Caco-2 (cell line): ENCODE results near the gene NUDT16L1. TPM values are rescaled to one million over a fixed set of nuclear protein-coding genes. Genes with fewer than 3 reads are reported as not detected.

Source experiments
- BruUV-seq: library from RNA; stranded (reverse); fragments of 400-500 nt; replicated peaks from 2 replicates; lab custom pipeline; 2021; lab: Mats Ljungman, UMichigan
- CTCF ChIA-PET: fragments of 300-600 bp; sonication (Branson Sonifier 250); formaldehyde crosslinking; loops from one replicate; lab custom pipeline; 2022; ENCODE audit warnings: antibody characterized with exemption; lab: Charles Lee
- POLR2A ChIA-PET: fragments of 300-600 bp; sonication (Branson Sonifier 250); formaldehyde crosslinking; loops from one replicate; lab custom pipeline; 2022; ENCODE audit warnings: antibody characterized with exemption; lab: Charles Lee
- DNase-seq, 2 experiments: peaks; one replicate each; pipeline versions ENCODE4 v3.0.0 to v3.0.0-alpha.2; 2020 to 2022
- H3K27me3 ChIP-seq: replicated peaks from 2 replicates; pipeline ENCODE4 v1.6.0; 2011; ENCODE audit warnings: low read length; ENCODE audit not compliant: control insufficient read depth, insufficient read depth
- H3K36me3 ChIP-seq: 2 replicates; pipeline ENCODE4 v1.5.1; 2011; ENCODE audit warnings: low read length; ENCODE audit not compliant: control insufficient read depth, insufficient read depth
- H3K4me1 ChIP-seq: fragments of 250-450 bp; sonication (Bioruptor Pico); 2 replicates; pipeline ENCODE4 v1.5.1; 2020; ENCODE audit warnings: mild to moderate bottlenecking
- H3K4me3 ChIP-seq: 2 replicates; pipeline ENCODE4 v1.5.1; 2011; ENCODE audit warnings: low read depth, mild to moderate bottlenecking, control low read depth, low read length
- H3K9me3 ChIP-seq: fragments of 250-450 bp; sonication (Bioruptor Pico); 2 replicates; pipeline ENCODE4 v1.5.1; 2020; ENCODE audit warnings: mild to moderate bottlenecking, moderate library complexity
- H3K27ac Mint-ChIP-seq: one replicate; pipeline ENCODE4 v1.8.0; 2022; ENCODE audit warnings: mixed read lengths; ENCODE audit not compliant: unreplicated experiment
- H3K27me3 Mint-ChIP-seq: one replicate; pipeline ENCODE4 v1.8.0; 2022; ENCODE audit warnings: mixed read lengths; ENCODE audit not compliant: insufficient read depth, unreplicated experiment
- H3K36me3 Mint-ChIP-seq: one replicate; pipeline ENCODE4 v1.8.0; 2022; ENCODE audit warnings: mild to moderate bottlenecking, mixed read lengths; ENCODE audit not compliant: insufficient read depth, unreplicated experiment
- H3K4me1 Mint-ChIP-seq: one replicate; pipeline ENCODE4 v1.8.0; 2022; ENCODE audit warnings: low read depth, mixed read lengths; ENCODE audit not compliant: unreplicated experiment
- H3K4me3 Mint-ChIP-seq: one replicate; pipeline ENCODE4 v1.8.0; 2022; ENCODE audit warnings: mild to moderate bottlenecking, moderate library complexity, mixed read lengths; ENCODE audit not compliant: unreplicated experiment
- H3K9me3 Mint-ChIP-seq: one replicate; pipeline ENCODE4 v1.8.0; 2022; ENCODE audit warnings: mixed read lengths; ENCODE audit not compliant: unreplicated experiment
- CTCF ChIP-seq, 2 experiments: fragments of 200-600 bp in 1 of 2; IDR thresholded peaks; 1 replicate in 1 of 2; 2 replicates in 1 of 2; pipeline versions ENCODE4 v1.5.1 to v1.8.0; 2011 to 2022; ENCODE audit warnings: antibody characterized with exemption in 1 of 2, control low read depth in 1 of 2, inconsistent platforms in 1 of 2, low read depth in 1 of 2, low read length in 1 of 2, mild to moderate bottlenecking in 1 of 2, moderate library complexity in 1 of 2; ENCODE audit not compliant: insufficient read depth in 1 of 2, severe bottlenecking in 1 of 2, unreplicated experiment in 1 of 2
- intact Hi-C: fragments of 100-400 bp; cut with micrococcal nuclease; formaldehyde crosslinking; loops from one replicate; pipeline ENCODE4 v1.10.0; 2022; ENCODE audit not compliant: unreplicated experiment
- total RNA-seq: library from RNA; stranded (reverse); gene quantifications from 2 replicates; pipeline ENCODE4 v1.2.3, GENCODE V29; 2022

The NUDT16L1 gene
- total RNA-seq, 1 experiment from 2014 or later, result 31.3 TPM

GRCh38 chr16:4685776-4686496 lies 7.4 kb upstream of the NUDT16L1 start:
- H3K4me3 Mint-ChIP-seq, result no peak overlapping the region
- H3K27ac Mint-ChIP-seq, result no peak overlapping the region
- Histone ChIP-seq H3K36me3 (peaks cover 7% of the 10 kb centered on the region), H3K9me3 (no peaks in the 10 kb centered on the region), H3K4me1 (no peaks in the 10 kb centered on the region), H3K27me3 (no peaks in the 10 kb centered on the region), H3K4me3 (no peak overlapping the region)
- TF ChIP-seq CTCF (IDR thresholded peaks at IDR 0.05; ENCODE audit: insufficient read depth in 1 of 2, low read depth in 1 of 2, low read length in 1 of 2, severe bottlenecking in 1 of 2, unreplicated experiment in 1 of 2), result no peak
- ChIA-PET POLR2A (no interaction called here), CTCF (no interaction called here)
- H3K4me1 Mint-ChIP-seq, result no peaks in the 10 kb centered on the region
- no peak for DNase-seq
- no TSS peak for BruUV-seq
- no peaks in the 10 kb centered on the region for H3K27me3 Mint-ChIP-seq
- H3K36me3 Mint-ChIP-seq, result peaks cover 11% of the 10 kb centered on the region
- H3K9me3 Mint-ChIP-seq, result no peaks in the 10 kb centered on the region
- intact Hi-C loops, result no loop called here

- H3K4me3 ChIP-seq, result no peak overlapping the region
- TF ChIP-seq CTCF (IDR thresholded peaks at IDR 0.05; ENCODE audit: insufficient read depth in 1 of 2, low read depth in 1 of 2, low read length in 1 of 2, severe bottlenecking in 1 of 2, unreplicated experiment in 1 of 2), result no peak
- Mint-ChIP-seq H3K9me3 (no peaks in the 10 kb centered on the region), H3K27me3 (no peaks in the 10 kb centered on the region), H3K4me3 (no peak overlapping the region), H3K27ac (no peak overlapping the region), H3K36me3 (peaks cover 4% of the 10 kb centered on the region), H3K4me1 (no peaks in the 10 kb centered on the region)
- peaks cover 7% of the 10 kb centered on the region for H3K36me3 ChIP-seq
- ChIA-PET CTCF (no interaction called here), POLR2A (no interaction called here)
- no peaks in the 10 kb centered on the region for H3K27me3 ChIP-seq
- no peak for DNase-seq
- intact Hi-C loops, result no loop called here
- H3K9me3 ChIP-seq, result no peaks in the 10 kb centered on the region
- no peaks in the 10 kb centered on the region for H3K4me1 ChIP-seq
- no TSS peak for BruUV-seq
These were observed 6.7 kb upstream of the NUDT16L1 start for GRCh38 chr16:4686497-4687210.

- POLR2A ChIA-PET, result no interaction called here
- no peak for TF ChIP-seq CTCF (IDR thresholded peaks at IDR 0.05; ENCODE audit: insufficient read depth in 1 of 2, low read depth in 1 of 2, low read length in 1 of 2, severe bottlenecking in 1 of 2, unreplicated experiment in 1 of 2)
- H3K4me1 ChIP-seq, result 0 out of 2 replicates have a peak, but pooled peaks cover 1% of the 10 kb centered on the region
- H3K36me3 ChIP-seq, result peaks cover 7% of the 10 kb centered on the region
- no TSS peak for BruUV-seq
- H3K4me3 ChIP-seq, result no peak overlapping the region
- intact Hi-C loops, result no loop called here
- peaks cover 3% of the 10 kb centered on the region for H3K36me3 Mint-ChIP-seq
- no peaks in the 10 kb centered on the region for H3K9me3 Mint-ChIP-seq
- no peaks in the 10 kb centered on the region for H3K9me3 ChIP-seq
- no peak for DNase-seq
- no peaks in the 10 kb centered on the region for H3K27me3 ChIP-seq
- CTCF ChIA-PET, result no interaction called here
- no peaks in the 10 kb centered on the region for H3K4me1 Mint-ChIP-seq
- no peak overlapping the region for H3K27ac Mint-ChIP-seq
- no peak overlapping the region for H3K4me3 Mint-ChIP-seq
- H3K27me3 Mint-ChIP-seq, result no peaks in the 10 kb centered on the region
These were observed 5.9 kb upstream of the NUDT16L1 start for GRCh38 chr16:4687416-4687815.
